Mesendoderm (in vitro differentiated cells): ENCODE data around the gene P2RX2.
"Not testable (repeated sequence)": the region's sequence is repeated elsewhere in the genome, so short reads cannot be mapped to it uniquely, and the experiment has no call there.

Source experiments
- DNase-seq: peaks from one replicate; pipeline ENCODE4 v3.0.0; 2013
- H2AK5ac ChIP-seq: 2 replicates; pipeline ENCODE4 v1.6.1; 2013; ENCODE audit warnings: low read length, inconsistent platforms
- H2BK120ac ChIP-seq: 2 replicates; pipeline ENCODE4 v1.6.1; 2013; ENCODE audit warnings: low read depth, mild to moderate bottlenecking, low read length, moderate library complexity, mixed read lengths
- H2BK15ac ChIP-seq: replicated peaks from 2 replicates; pipeline ENCODE4 v1.6.1; 2013; ENCODE audit warnings: low read depth, mild to moderate bottlenecking, moderate library complexity
- H2BK5ac ChIP-seq: 2 replicates; pipeline ENCODE4 v1.6.1; 2013; ENCODE audit warnings: low read length, inconsistent platforms
- H3K18ac ChIP-seq: 2 replicates; pipeline ENCODE4 v1.6.1; 2013; ENCODE audit warnings: mild to moderate bottlenecking, low read length, mixed read lengths
- H3K23ac ChIP-seq: one replicate; pipeline ENCODE4 v1.6.1; 2013; ENCODE audit warnings: low read length
- H3K27ac ChIP-seq: 2 replicates; pipeline ENCODE4 v1.5.1; 2013; ENCODE audit warnings: low read depth, mild to moderate bottlenecking, inconsistent platforms, low read length, moderate library complexity
- H3K27me3 ChIP-seq: 2 replicates; pipeline ENCODE4 v1.6.1; 2013; ENCODE audit warnings: low read length, control low read depth, mild to moderate bottlenecking, inconsistent platforms; ENCODE audit not compliant: insufficient read depth, poor library complexity
- H3K36me3 ChIP-seq: 2 replicates; pipeline ENCODE4 v1.6.1; 2013; ENCODE audit warnings: low read length, inconsistent platforms; ENCODE audit not compliant: control insufficient read depth, insufficient read depth
- H3K4ac ChIP-seq: one replicate; pipeline ENCODE4 v1.6.1; 2013; ENCODE audit warnings: low read depth, mild to moderate bottlenecking, low read length, moderate library complexity
- H3K4me1 ChIP-seq: 2 replicates; pipeline ENCODE4 v1.6.1; 2013; ENCODE audit warnings: low read depth, low read length, inconsistent platforms; ENCODE audit not compliant: control insufficient read depth
- H3K4me2 ChIP-seq: 2 replicates; pipeline ENCODE4 v1.6.1; 2013; ENCODE audit warnings: low read length
- H3K4me3 ChIP-seq: 2 replicates; pipeline ENCODE4 v1.5.1; 2013; ENCODE audit warnings: mild to moderate bottlenecking, low read length
- H3K56ac ChIP-seq: one replicate; pipeline ENCODE4 v1.6.1; 2013; ENCODE audit warnings: low read length
- H3K79me1 ChIP-seq: 2 replicates; pipeline ENCODE4 v1.6.1; 2013; ENCODE audit warnings: low read length, inconsistent platforms
- H3K79me2 ChIP-seq: 2 replicates; pipeline ENCODE4 v1.6.1; 2013; ENCODE audit warnings: mild to moderate bottlenecking, low read length; ENCODE audit not compliant: control insufficient read depth, insufficient read depth
- H3K9ac ChIP-seq: 2 replicates; pipeline ENCODE4 v1.6.1; 2013; ENCODE audit warnings: low read length, inconsistent platforms
- H4K5ac ChIP-seq: one replicate; pipeline ENCODE4 v1.6.1; 2013; ENCODE audit warnings: low read length
- H4K8ac ChIP-seq: one replicate; pipeline ENCODE4 v1.6.1; 2013; ENCODE audit warnings: low read depth, mild to moderate bottlenecking, control low read depth, low read length, moderate library complexity
- WGBS: extraction: QIAGEN DNeasy Blood & Tissue Kit; methylation state at CpG from one replicate; pipeline ENCODE4 v1.1.7; 2013; ENCODE audit warnings: low lambda C conversion rate, missing lambda C conversion rate; ENCODE audit not compliant: insufficient coverage; ENCODE audit errors: extremely low coverage; 5-methylcytosine and 5-hydroxymethylcytosine counted together

Gene P2RX2

GRCh38 chr12:132593938-132594358 is 24.6 kb upstream of the P2RX2 start:
- peak; percentile 94 for DNase-seq
- Histone ChIP-seq H2BK5ac (no peak overlapping the region), H3K9ac (no peak overlapping the region), H3K79me2 (no peaks in the 10 kb centered on the region), H3K27ac (no peak overlapping the region), H3K4ac (no peak overlapping the region), H3K36me3 (no peaks in the 10 kb centered on the region), H3K4me1 (no peaks in the 10 kb centered on the region), H2BK120ac (no peak overlapping the region), H3K23ac (no peak overlapping the region), H3K4me3 (no peak overlapping the region), H4K8ac (no peak overlapping the region), H3K4me2 (no peak overlapping the region), H3K18ac (no peak overlapping the region), H3K27me3 (no peaks in the 10 kb centered on the region), H4K5ac (no peak overlapping the region), H2AK5ac (no peak overlapping the region), H3K56ac (no peak overlapping the region), H2BK15ac (no peak overlapping the region), H3K79me1 (no peaks in the 10 kb centered on the region)
- WGBS: no CpG with 5 or more reads among the region's 11 CpGs

- Histone ChIP-seq H3K79me1 (no peaks in the 10 kb centered on the region), H3K23ac (no peak overlapping the region), H3K4me2 (no peak overlapping the region), H4K5ac (no peak overlapping the region), H3K27me3 (no peaks in the 10 kb centered on the region), H3K27ac (no peak overlapping the region), H4K8ac (no peak overlapping the region), H3K56ac (no peak overlapping the region), H3K9ac (no peak overlapping the region), H2BK5ac (no peak overlapping the region), H3K4me3 (no peak overlapping the region), H2BK15ac (no peak overlapping the region), H3K4me1 (no peaks in the 10 kb centered on the region), H3K79me2 (no peaks in the 10 kb centered on the region), H3K18ac (no peak overlapping the region), H3K36me3 (no peaks in the 10 kb centered on the region), H2AK5ac (no peak overlapping the region), H2BK120ac (no peak overlapping the region), H3K4ac (no peak overlapping the region)
- DNase-seq: no peak
- no CpG with 5 or more reads among the region's 11 CpGs for WGBS
Observed at GRCh38 chr12:132595183-132595582, 23.4 kb upstream of the P2RX2 start.

- Histone ChIP-seq H3K27me3 (no peaks in the 10 kb centered on the region), H3K79me2 (no peaks in the 10 kb centered on the region), H3K4me3 (no peak overlapping the region)
Observed at GRCh38 chr12:132596016-132596415, 22.6 kb upstream of the P2RX2 start.

GRCh38 chr12:132597333-132598316 is 21.0 kb upstream of the P2RX2 start:
- Histone ChIP-seq H3K27ac (no peak overlapping the region), H3K4me2 (no peak overlapping the region), H3K79me1 (no peaks in the 10 kb centered on the region), H3K4me3 (no peak overlapping the region), H3K27me3 (no peaks in the 10 kb centered on the region), H3K18ac (no peak overlapping the region), H3K4me1 (no peaks in the 10 kb centered on the region), H4K8ac (no peak overlapping the region), H3K4ac (no peak overlapping the region), H3K56ac (no peak overlapping the region), H3K9ac (no peak overlapping the region), H2AK5ac (no peak overlapping the region), H4K5ac (no peak overlapping the region), H2BK15ac (no peak overlapping the region), H2BK120ac (no peak overlapping the region), H3K23ac (no peak overlapping the region), H2BK5ac (no peak overlapping the region), H3K36me3 (no peaks in the 10 kb centered on the region), H3K79me2 (no peaks in the 10 kb centered on the region)
- peak; percentile 74 for DNase-seq
- no CpG with 5 or more reads among the region's 58 CpGs for WGBS

More at GRCh38 chr12:132596016-132596415, 22.6 kb upstream of the P2RX2 start:
- H3K23ac ChIP-seq: no peak overlapping the region
- H3K56ac ChIP-seq: no peak overlapping the region
- H3K9ac ChIP-seq: no peak overlapping the region
- no peak overlapping the region for H4K5ac ChIP-seq
- peak; percentile 80 for DNase-seq
- H3K4me2 ChIP-seq: no peak overlapping the region
- H2BK15ac ChIP-seq: no peak overlapping the region
- H3K4ac ChIP-seq: no peak overlapping the region
- H3K18ac ChIP-seq: no peak overlapping the region
- no peaks in the 10 kb centered on the region for H3K36me3 ChIP-seq
- H3K4me1 ChIP-seq: no peaks in the 10 kb centered on the region
- no peak overlapping the region for H2BK5ac ChIP-seq
- no peak overlapping the region for H2AK5ac ChIP-seq
- no peak overlapping the region for H2BK120ac ChIP-seq
- H3K79me1 ChIP-seq: no peaks in the 10 kb centered on the region
- H3K27ac ChIP-seq: no peak overlapping the region
- WGBS: no CpG with 5 or more reads among the region's 18 CpGs
- no peak overlapping the region for H4K8ac ChIP-seq

- not testable (repeated sequence) for H2AK5ac ChIP-seq, H3K79me2 ChIP-seq, H3K79me1 ChIP-seq, H3K4ac ChIP-seq, H3K4me2 ChIP-seq, DNase-seq, H2BK15ac ChIP-seq, H4K8ac ChIP-seq, H3K4me1 ChIP-seq, H3K56ac ChIP-seq, H3K18ac ChIP-seq, H2BK5ac ChIP-seq, H3K9ac ChIP-seq, H3K27ac ChIP-seq, H2BK120ac ChIP-seq, H3K23ac ChIP-seq, H4K5ac ChIP-seq, H3K36me3 ChIP-seq, H3K4me3 ChIP-seq, H3K27me3 ChIP-seq
- WGBS: no CpG with 5 or more reads among the region's 6 CpGs
Observed at GRCh38 chr12:132599502-132599901, 19.1 kb upstream of the P2RX2 start.
